ENCODE results near the gene ITPR3.

- TF ChIP-seq CTCF (IDR thresholded peaks at IDR 0.05; ENCODE audit: low read depth, low read length, missing input control) (no peak), ATF3 (IDR thresholded peaks at IDR 0.05) (no peak)
Observed at GRCh38 chr6:33676416-33677142, 55.5 kb downstream of the ITPR3 start.
